HepG2 (cell line): ENCODE results near the gene ITCH. TPM values are rescaled to one million over a fixed set of nuclear protein-coding genes. Genes with fewer than 3 reads are reported as not detected.
A peak's percentile ranks its signal among the peaks of the same experiment; 100 is the strongest.

Experiments used
- CHD4 ChIP-seq: fragments of 200-600 bp; sonication (generic); IDR thresholded peaks from 2 replicates; pipeline ENCODE4 v1.7.0; 2017; ENCODE audit warnings: mild to moderate bottlenecking, low read length, borderline replicate concordance
- FOXA1 ChIP-seq, 2 experiments: fragments of 450-650 bp in 1 of 2; sonication (generic) in 1 of 2; formaldehyde crosslinking in 1 of 2; IDR thresholded peaks; 2 replicates each; pipeline versions ENCODE4 v1.4.0 to v1.6.1; 2016 to 2020; ENCODE audit warnings: missing genetic modification reagents in 1 of 2
- MTA1 ChIP-seq: sonication (generic); formaldehyde crosslinking; IDR thresholded peaks from 2 replicates; pipeline ENCODE4 v1.4.0; 2020; ENCODE audit warnings: missing genetic modification reagents, mild to moderate bottlenecking, borderline replicate concordance
- NFRKB ChIP-seq: fragments of 450-650 bp; IDR thresholded peaks from 2 replicates; pipeline ENCODE4 v1.6.1; 2017
- PRDM15 ChIP-seq: sonication (generic); formaldehyde crosslinking; IDR thresholded peaks from 2 replicates; pipeline ENCODE4 v1.4.0; 2020; ENCODE audit warnings: missing genetic modification reagents
- REL ChIP-seq: sonication (generic); formaldehyde crosslinking; conservative IDR thresholded peaks from 2 replicates; pipeline ENCODE4 v1.8.0; 2022; ENCODE audit warnings: mild to moderate bottlenecking, missing genetic modification reagents, moderate library complexity
- REST ChIP-seq, 2 experiments: IDR thresholded peaks; 2 replicates each; pipeline ENCODE4 v1.6.1; 2011 to 2012; ENCODE audit warnings: low read length in 2 of 2, borderline replicate concordance in 1 of 2, low read depth in 1 of 2, mild to moderate bottlenecking in 1 of 2, moderate library complexity in 1 of 2
- TEAD2 ChIP-seq: sonication (generic); formaldehyde crosslinking; IDR thresholded peaks from 2 replicates; pipeline ENCODE4 v1.9.0; 2021; ENCODE audit warnings: missing genetic modification reagents
- ZNF430 ChIP-seq: sonication (generic); formaldehyde crosslinking; IDR thresholded peaks from 2 replicates; pipeline ENCODE4 v1.9.0; 2021; ENCODE audit warnings: mild to moderate bottlenecking, missing genetic modification reagents
- ZNF512B ChIP-seq: sonication (generic); formaldehyde crosslinking; IDR thresholded peaks from 2 replicates; pipeline ENCODE4 v1.5.1; 2020; ENCODE audit warnings: missing genetic modification reagents, mild to moderate bottlenecking, borderline replicate concordance
- ZNF576 ChIP-seq: sonication (generic); formaldehyde crosslinking; IDR thresholded peaks from 2 replicates; pipeline ENCODE4 v1.4.0; 2020; ENCODE audit warnings: mild to moderate bottlenecking, missing genetic modification reagents
- ZNF710 ChIP-seq: sonication (generic); formaldehyde crosslinking; IDR thresholded peaks from 2 replicates; pipeline ENCODE4 v1.5.0; 2020; ENCODE audit warnings: mild to moderate bottlenecking, missing genetic modification reagents, borderline replicate concordance
- ZNF816 ChIP-seq: sonication (generic); formaldehyde crosslinking; IDR thresholded peaks from 2 replicates; pipeline ENCODE4 v1.8.0; 2022; ENCODE audit warnings: missing genetic modification reagents, mild to moderate bottlenecking, borderline replicate concordance
- ZSCAN9 ChIP-seq: IDR thresholded peaks from 2 replicates; pipeline ENCODE4 v1.6.1; 2016; ENCODE audit warnings: borderline replicate concordance
- polyA plus RNA-seq, 8 experiments: library from polyadenylated mRNA; depleted of rRNA in 3 of 8; stranded (reverse) in 7 of 8; unstranded in 1 of 8; fragments of >200 nt; fragmentation: Illumina TruSeq in 4 of 8; extraction: Trizol in 4 of 8; gene quantifications; 2 replicates each; pipeline versions ENCODE4 v1.2.1 to v1.2.3, GENCODE V29; 2011 to 2016; ENCODE audit warnings: low read depth in 4 of 8, missing spikeins in 1 of 8, mixed read lengths in 1 of 8; ENCODE audit not compliant: insufficient read depth in 1 of 8
- total RNA-seq, 5 experiments: library from RNA; depleted of rRNA; stranded (reverse); fragments of >200 nt; fragmentation: Illumina TruSeq; extraction: Trizol; gene quantifications; 2 replicates each; pipeline ENCODE4 v1.2.3, GENCODE V29; 2016; ENCODE audit warnings: low read depth in 1 of 5

Gene ITCH
- total and polyA plus RNA-seq, 2 of the 13 experiments (the other 11 are each of a cell fraction or from before 2014, with no cell fraction given), result 20.5 to 112 TPM

GRCh38 chr20:34522969-34523871 lies 160.1 kb downstream of the ITCH start (continued):
- TF ChIP-seq ZNF576 (CRISPR knock-in tag) (peak; percentile 39), MTA1 (CRISPR knock-in tag) (peak; percentile 78; the same call in 1 of the 2 replicates), PRDM15 (CRISPR knock-in tag) (no peak), ZNF816 (CRISPR knock-in tag) (no peak), FOXA1 (IDR thresholded peaks at IDR 0.05) (no peak), FOXA1 (CRISPR knock-in tag; IDR thresholded peaks at IDR 0.05) (no peak; the same call in 1 of the 2 replicates), REL (no peak), ZNF512B (CRISPR knock-in tag) (peak; percentile 96; the same call in 1 of the 2 replicates), NFRKB (no peak), ZNF710 (CRISPR knock-in tag) (peak; percentile 64; the same call in 1 of the 2 replicates), REST (IDR thresholded peaks at IDR 0.05; ENCODE audit: borderline replicate concordance in 1 of 2, low read depth in 1 of 2, low read length in 2 of 2) (no peak), TEAD2 (CRISPR knock-in tag) (no peak), CHD4 (no peak), ZNF430 (CRISPR knock-in tag) (0 out of 2 replicates have a peak, but pooled peaks have one; percentile 26), ZSCAN9 (CRISPR knock-in tag) (0 out of 2 replicates have a peak, but pooled peaks have one; percentile 65)
